Mucosa of descending colon (tissue), 3 donors: ENCODE measurements around the gene TLN1. TPM values are rescaled to one million over a fixed set of nuclear protein-coding genes. Genes with fewer than 3 reads are reported as not detected.

Experiments
- microRNA-seq: library from miRNA; unstranded; fragments of <30 nt; microRNA quantifications from one replicate; pipeline ENCODE4, GENCODE V29; 2019
- total RNA-seq, 3 donors: library from RNA; stranded (reverse); fragmentation: NEBNext Ultra II Directional in 2 of 3; extraction: Animal tissue kit (Norgen Biotek cat#: 25700) in 2 of 3; gene quantifications; one replicate each; pipeline versions ENCODE4 v1.2.1 to v1.2.4, GENCODE V29; 2021 to 2023
- donor health status: DM: no; HTN: no; CAD: no; lungs with moderate emphysema.
- donor health status: DM: no; HTN: no; CAD: no.
- donor health status: DM: no; HTN: yes; CAD: no.

The TLN1 gene
- total RNA-seq, 3 donors from 2014 or later: 154 to 720 (median 189) TPM

Small RNAs within 50 kb of the gene (microRNA-seq; reads per million reads assigned to microRNA genes)
- gene MIR6852: not detected
- not detected for gene MIR6853

Other genes with a start within 250 kb of the TLN1 start
- gene RUSC2, start 242.1 kb downstream of the TLN1 start, total RNA-seq: 10 to 100 TPM in 1 of 3 donors, 1 to 10 TPM in 2; 1.6 to 60.5 (median 6.6) TPM
- gene TESK1, start 126.9 kb downstream of the TLN1 start, total RNA-seq: 10 to 100 TPM; 35.8 to 71.9 (median 41.8) TPM
- 1 to 10 TPM; 1.6 to 3.0 (median 1.6) TPM for gene CD72, start 113.8 kb downstream of the TLN1 start, total RNA-seq
- 1 to 10 TPM; 1.2 to 3.3 (median 1.9) TPM for gene SIT1, start 81.3 kb downstream of the TLN1 start, total RNA-seq
- over 10,000 TPM in 2 of 3 donors, 1,000 to 10,000 TPM in 1; 9,213 to 30,268 (median 19,463) TPM for gene RMRP, start 74.2 kb downstream of the TLN1 start, total RNA-seq
- 10 to 100 TPM; 25.2 to 55.8 (median 35.8) TPM for gene CCDC107, start 73.9 kb downstream of the TLN1 start, total RNA-seq
- 10 to 100 TPM in 1 of 3 donors, 1 to 10 TPM in 2; 2.6 to 10.3 (median 6.4) TPM for gene ARHGEF39, start 67.0 kb downstream of the TLN1 start, total RNA-seq
- 1 to 10 TPM in 1 of 3 donors, under 1 TPM in 1, not detected in 1; 0.61 to 1.7 TPM for gene CA9, start 58.3 kb downstream of the TLN1 start, total RNA-seq
- 1,000 to 10,000 TPM in 1 of 3 donors, 100 to 1,000 TPM in 1, 10 to 100 TPM in 1; 45.3 to 1,899 (median 152) TPM for gene TPM2, start 42.3 kb downstream of the TLN1 start, total RNA-seq
- 10 to 100 TPM; 28.2 to 47.7 (median 34.3) TPM for gene CREB3, start 471 bp upstream of the TLN1 start, total RNA-seq
- gene GBA2, start 17.0 kb upstream of the TLN1 start, total RNA-seq: 100 to 1,000 TPM; 157 to 285 (median 223) TPM
- gene RGP1, start 17.1 kb upstream of the TLN1 start, total RNA-seq: 10 to 100 TPM; 46.5 to 55.7 (median 55.7) TPM
- under 1 TPM in 1 of 3 donors, not detected in 2; 0.48 TPM for gene MSMP, start 22.1 kb upstream of the TLN1 start, total RNA-seq
- 10 to 100 TPM in 2 of 3 donors, 1 to 10 TPM in 1; 8.8 to 31.8 (median 12.0) TPM for gene NPR2, start 59.4 kb upstream of the TLN1 start, total RNA-seq
- gene SPAG8, start 80.1 kb upstream of the TLN1 start, total RNA-seq: 1 to 10 TPM in 1 of 3 donors, under 1 TPM in 2; 0.84 to 2.5 (median 0.92) TPM
- gene HINT2, start 82.8 kb upstream of the TLN1 start, total RNA-seq: 10 to 100 TPM; 38.9 to 68.6 (median 54.6) TPM
- gene FAM221B, start 96.5 kb upstream of the TLN1 start, total RNA-seq: under 1 TPM in 2 of 3 donors, not detected in 1; 0.41 to 0.43 TPM
- gene TMEM8B, start 97.0 kb upstream of the TLN1 start, total RNA-seq: 10 to 100 TPM; 12.4 to 22.8 (median 18.9) TPM
- not detected for gene OR13J1, start 138.2 kb upstream of the TLN1 start, total RNA-seq
- gene HRCT1, start 174.0 kb upstream of the TLN1 start, total RNA-seq: 100 to 1,000 TPM in 1 of 3 donors, 10 to 100 TPM in 2; 24.8 to 161 (median 82.1) TPM
- 1 to 10 TPM; 2.0 to 2.9 (median 2.0) TPM for gene SPAAR, start 177.3 kb upstream of the TLN1 start, total RNA-seq
- gene OR2S2, start 226.0 kb upstream of the TLN1 start, total RNA-seq: not detected